ENCODE measurements around the gene TAB2. TPM values are rescaled to one million over a fixed set of nuclear protein-coding genes. Genes with fewer than 3 reads are reported as not detected.

The TAB2 gene
- total RNA-seq, 2 experiments from 2014 or later = 120 to 138 TPM

- H3K36me3 Mint-ChIP-seq = peaks cover 85% of the 10 kb centered on the region
- H3K27me3 Mint-ChIP-seq = no peaks in the 10 kb centered on the region
- DNase-seq (no peak), ATAC-seq (no peak)
- no peak overlapping the region for H3K27ac Mint-ChIP-seq
- H3K9me3 Mint-ChIP-seq (ENCODE audit: low read depth) = peaks cover 6% of the 10 kb centered on the region
- CTCF ChIA-PET = interaction anchor here (1.4 to 2.2 kb wide), 2 partner anchors 17 to 39 kb away, joined by 3 to 7 read pairs; no protein-coding TSS in a partner anchor
- H3K4me1 Mint-ChIP-seq = peaks cover 52% of the 10 kb centered on the region
- no peak overlapping the region for H3K4me3 Mint-ChIP-seq
Measured at GRCh38 chr6:149393002-149393679, 75.6 kb downstream of the TAB2 start.

GRCh38 chr6:149395185-149395584 is 77.7 kb downstream of the TAB2 start:
- ATAC-seq (no peak), DNase-seq (no peak)
- H3K27ac Mint-ChIP-seq = no peak overlapping the region
- no peak overlapping the region for H3K4me3 Mint-ChIP-seq
- CTCF ChIA-PET = no interaction called here
- H3K9me3 Mint-ChIP-seq (ENCODE audit: low read depth) = peaks cover 2% of the 10 kb centered on the region
- H3K36me3 Mint-ChIP-seq = peaks cover 80% of the 10 kb centered on the region
- no peaks in the 10 kb centered on the region for H3K27me3 Mint-ChIP-seq
- peaks cover 50% of the 10 kb centered on the region for H3K4me1 Mint-ChIP-seq

- no peak overlapping the region for H3K4me3 Mint-ChIP-seq
- H3K27ac Mint-ChIP-seq = no peak overlapping the region
- DNase-seq (no peak), ATAC-seq (no peak)
- no peaks in the 10 kb centered on the region for H3K27me3 Mint-ChIP-seq
- CTCF ChIA-PET = interaction anchor here (0.9 to 1.3 kb wide), 2 partner anchors 35 to 245 kb away, joined by 3 to 4 read pairs; no protein-coding TSS in a partner anchor
- no peaks in the 10 kb centered on the region for H3K9me3 Mint-ChIP-seq (ENCODE audit: low read depth)
- peaks cover 78% of the 10 kb centered on the region for H3K36me3 Mint-ChIP-seq
- H3K4me1 Mint-ChIP-seq = peaks cover 39% of the 10 kb centered on the region
Measured at GRCh38 chr6:149397384-149397783, 79.9 kb downstream of the TAB2 start.

GRCh38 chr6:149400050-149400449 is 82.5 kb downstream of the TAB2 start, which contains the start of gene SUMO4:
TSS of gene SUMO4 (plus strand) at chr6:149400262. CDS start at chr6:149400392, 130 bp downstream.
- ATAC-seq (no peak), DNase-seq (no peak)
- Mint-ChIP-seq H3K27ac (no peak within 1 kb of the TSS), H3K36me3 (peaks cover 80% of the 10 kb centered on the region), H3K4me3 (no peak within 1 kb of the TSS), H3K27me3 (no peaks in the 10 kb centered on the region), H3K9me3 (ENCODE audit: low read depth) (no peaks in the 10 kb centered on the region), H3K4me1 (peaks cover 31% of the 10 kb centered on the region)
- CTCF ChIA-PET = interaction anchor here (1.3 kb wide), 1 partner anchor 32 kb away, joined by 3 read pairs; no protein-coding TSS in a partner anchor

- no peak overlapping the region for H3K4me3 Mint-ChIP-seq
- peaks cover 73% of the 10 kb centered on the region for H3K36me3 Mint-ChIP-seq
- H3K9me3 Mint-ChIP-seq (ENCODE audit: low read depth) = no peaks in the 10 kb centered on the region
- peaks cover 27% of the 10 kb centered on the region for H3K4me1 Mint-ChIP-seq
- ATAC-seq (no peak), DNase-seq (no peak)
- no peaks in the 10 kb centered on the region for H3K27me3 Mint-ChIP-seq
- CTCF ChIA-PET = no interaction called here
- no peak overlapping the region for H3K27ac Mint-ChIP-seq
Measured at GRCh38 chr6:149403534-149403933, 86.0 kb downstream of the TAB2 start.

GRCh38 chr6:149405823-149406765 is 88.6 kb downstream of the TAB2 start:
- no peaks in the 10 kb centered on the region for H3K27me3 Mint-ChIP-seq
- H3K27ac Mint-ChIP-seq = peak overlapping the region; percentile 54
- H3K4me3 Mint-ChIP-seq = no peak overlapping the region
- no peaks in the 10 kb centered on the region for H3K9me3 Mint-ChIP-seq (ENCODE audit: low read depth)
- peak; percentile 20 for ATAC-seq
- peaks cover 75% of the 10 kb centered on the region for H3K36me3 Mint-ChIP-seq
- CTCF ChIA-PET = interaction anchor here (1.2 kb wide), 1 partner anchor 26 kb away, joined by 3 read pairs; no protein-coding TSS in a partner anchor
- peaks cover 25% of the 10 kb centered on the region for H3K4me1 Mint-ChIP-seq
- no peak for DNase-seq

GRCh38 chr6:149409617-149410016 is 92.1 kb downstream of the TAB2 start:
- Mint-ChIP-seq H3K4me3 (no peak overlapping the region), H3K4me1 (peaks cover 17% of the 10 kb centered on the region), H3K36me3 (peaks cover 67% of the 10 kb centered on the region), H3K27me3 (no peaks in the 10 kb centered on the region), H3K27ac (no peak overlapping the region), H3K9me3 (ENCODE audit: low read depth) (no peaks in the 10 kb centered on the region)
- no peak for DNase-seq
- CTCF ChIA-PET = interaction anchor here (1.0 to 1.5 kb wide), 4 partner anchors 10 to 381 kb away, joined by 3 to 5 read pairs (median 4); no protein-coding TSS in a partner anchor
- ATAC-seq = no peak

GRCh38 chr6:149410557-149410956 is 93.0 kb downstream of the TAB2 start:
- CTCF ChIA-PET = interaction anchor here (1.4 to 1.5 kb wide), 3 partner anchors 9 to 21 kb away, joined by 3 to 5 read pairs (median 4); no protein-coding TSS in a partner anchor
- ATAC-seq = no peak
- H3K4me1 Mint-ChIP-seq = peaks cover 8% of the 10 kb centered on the region
- H3K9me3 Mint-ChIP-seq (ENCODE audit: low read depth) = no peaks in the 10 kb centered on the region
- DNase-seq = no peak
- H3K4me3 Mint-ChIP-seq = no peak overlapping the region
- H3K36me3 Mint-ChIP-seq = peaks cover 64% of the 10 kb centered on the region
- H3K27ac Mint-ChIP-seq = no peak overlapping the region
- H3K27me3 Mint-ChIP-seq = no peaks in the 10 kb centered on the region

GRCh38 chr6:149414009-149414408 is 96.5 kb downstream of the TAB2 start:
- H3K4me1 Mint-ChIP-seq = peaks cover 10% of the 10 kb centered on the region
- DNase-seq (no peak), ATAC-seq (no peak)
- no peaks in the 10 kb centered on the region for H3K27me3 Mint-ChIP-seq
- H3K27ac Mint-ChIP-seq = no peak overlapping the region
- no peak overlapping the region for H3K4me3 Mint-ChIP-seq
- CTCF ChIA-PET = interaction anchor here (1.4 to 1.5 kb wide), 2 partner anchors 13 to 159 kb away, joined by 3 read pairs; no protein-coding TSS in a partner anchor
- peaks cover 53% of the 10 kb centered on the region for H3K36me3 Mint-ChIP-seq
- H3K9me3 Mint-ChIP-seq (ENCODE audit: low read depth) = peaks cover 2% of the 10 kb centered on the region

GRCh38 chr6:149414821-149415220 is 97.3 kb downstream of the TAB2 start:
- ATAC-seq (no peak), DNase-seq (no peak)
- Mint-ChIP-seq H3K9me3 (ENCODE audit: low read depth) (peaks cover 2% of the 10 kb centered on the region), H3K4me3 (no peak overlapping the region), H3K27ac (peak overlapping the region; percentile 23), H3K36me3 (peaks cover 46% of the 10 kb centered on the region), H3K4me1 (peaks cover 15% of the 10 kb centered on the region), H3K27me3 (no peaks in the 10 kb centered on the region)
- CTCF ChIA-PET = interaction anchor here (1.3 to 1.5 kb wide), 3 partner anchors 13 to 160 kb away, joined by 3 read pairs; no protein-coding TSS in a partner anchor

GRCh38 chr6:149419696-149420404 is 102.3 kb downstream of the TAB2 start:
- Mint-ChIP-seq H3K27me3 (no peaks in the 10 kb centered on the region), H3K36me3 (peaks cover 9% of the 10 kb centered on the region), H3K9me3 (ENCODE audit: low read depth) (peaks cover 2% of the 10 kb centered on the region), H3K4me3 (no peak overlapping the region), H3K4me1 (peaks cover 27% of the 10 kb centered on the region), H3K27ac (no peak overlapping the region)
- CTCF ChIA-PET = interaction anchor here (0.9 to 4.2 kb wide), 6 partner anchors 8 to 360 kb away, joined by 3 to 29 read pairs (median 3); no protein-coding TSS in a partner anchor
- DNase-seq (no peak), ATAC-seq (no peak)

GRCh38 chr6:149421132-149421531 is 103.6 kb downstream of the TAB2 start:
- DNase-seq (no peak), ATAC-seq (no peak)
- no peak overlapping the region for H3K27ac Mint-ChIP-seq
- peaks cover under 1% of the 10 kb centered on the region for H3K36me3 Mint-ChIP-seq
- H3K4me1 Mint-ChIP-seq = peaks cover 27% of the 10 kb centered on the region
- H3K27me3 Mint-ChIP-seq = no peaks in the 10 kb centered on the region
- peaks cover 2% of the 10 kb centered on the region for H3K9me3 Mint-ChIP-seq (ENCODE audit: low read depth)
- CTCF ChIA-PET = interaction anchor here (0.9 to 4.2 kb wide), 6 partner anchors 9 to 394 kb away, joined by 3 to 29 read pairs (median 3); no protein-coding TSS in a partner anchor
- H3K4me3 Mint-ChIP-seq = no peak overlapping the region
